NCI-H146 (cell line): ENCODE results near the gene MGRN1.

Experiments used
- DNase-seq: peaks from one replicate; lab custom pipeline; 2025; lab: John Stamatoyannopoulos, UW

MGRN1 gene

DNA sequence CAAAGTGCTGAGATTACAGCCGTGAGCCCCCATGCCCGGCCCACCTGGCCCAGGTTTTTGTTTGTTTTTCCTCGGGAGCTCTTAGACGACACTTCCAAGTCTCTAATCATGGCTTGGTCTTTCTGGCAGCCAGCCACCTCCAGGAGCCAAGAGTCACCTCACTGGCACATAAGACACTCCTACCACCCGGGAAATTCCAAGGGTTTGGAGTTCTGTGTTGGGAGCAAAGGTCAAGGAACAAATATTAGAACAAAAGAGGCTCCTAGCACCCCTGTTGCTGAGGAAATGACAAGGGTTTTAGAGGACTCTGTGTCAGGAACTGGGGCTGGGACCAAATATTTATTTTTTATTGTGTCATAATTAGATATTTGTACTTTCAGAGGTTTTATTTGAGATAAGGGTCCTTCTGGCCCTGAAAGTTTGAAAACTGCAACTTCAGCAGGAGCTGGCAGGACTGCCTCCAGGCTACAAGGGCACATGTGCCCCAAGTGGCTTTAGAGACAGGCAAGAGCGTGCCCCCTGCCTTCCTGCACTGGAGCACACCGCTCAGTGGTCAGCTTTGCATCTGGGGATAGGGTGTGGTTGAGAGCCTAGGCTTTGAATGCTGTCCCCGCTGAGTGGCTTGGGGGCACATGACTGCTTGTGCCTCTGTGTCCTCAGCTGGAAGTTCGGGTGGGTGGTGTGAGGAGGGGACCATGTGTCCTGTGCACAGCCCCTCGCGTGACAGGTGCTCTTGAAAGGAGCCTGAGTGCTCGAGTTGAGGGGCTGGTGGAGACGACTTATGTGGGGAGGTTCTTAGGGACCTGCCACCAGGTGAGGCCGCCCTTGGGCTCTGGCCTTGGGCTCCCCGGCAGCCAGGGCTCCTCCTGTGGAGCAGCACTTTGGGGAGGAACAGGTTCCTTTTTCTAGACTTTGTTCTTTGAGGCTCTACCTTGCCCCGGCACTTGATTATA lies 29.7 kb downstream of the MGRN1 start:
- DNase-seq = no peak

DNA sequence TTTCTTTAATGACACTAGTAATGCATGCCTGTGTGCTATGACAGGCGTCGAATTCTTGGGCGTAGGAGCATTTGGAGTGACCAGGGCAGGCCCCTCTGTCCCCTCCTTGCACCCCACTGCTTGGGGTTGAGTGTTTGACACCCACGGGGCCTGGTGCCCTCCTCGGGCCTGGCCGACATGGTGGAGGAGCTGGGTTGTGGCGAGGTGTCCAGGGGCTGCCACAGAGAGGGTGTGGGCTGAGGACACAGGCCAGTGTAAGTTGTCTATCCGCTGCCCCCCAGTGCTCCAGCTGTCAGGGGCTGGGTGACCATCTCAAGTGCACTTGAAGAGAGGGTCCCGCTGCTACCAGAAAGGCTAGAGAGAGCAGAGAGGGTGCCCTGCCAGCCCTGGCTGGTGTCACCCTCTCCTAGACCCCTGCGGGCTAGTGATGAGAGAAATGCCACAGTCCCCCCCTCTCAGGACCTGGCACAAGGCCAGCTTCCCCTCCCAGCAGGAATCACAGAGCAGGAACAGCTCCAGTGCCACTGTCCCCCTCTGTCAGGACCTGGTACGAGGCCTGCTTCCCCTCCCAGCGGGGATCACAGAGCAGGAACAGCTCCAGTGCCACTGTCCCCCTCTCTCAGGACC lies 30.5 kb downstream of the MGRN1 start:
- no peak for DNase-seq

DNA sequence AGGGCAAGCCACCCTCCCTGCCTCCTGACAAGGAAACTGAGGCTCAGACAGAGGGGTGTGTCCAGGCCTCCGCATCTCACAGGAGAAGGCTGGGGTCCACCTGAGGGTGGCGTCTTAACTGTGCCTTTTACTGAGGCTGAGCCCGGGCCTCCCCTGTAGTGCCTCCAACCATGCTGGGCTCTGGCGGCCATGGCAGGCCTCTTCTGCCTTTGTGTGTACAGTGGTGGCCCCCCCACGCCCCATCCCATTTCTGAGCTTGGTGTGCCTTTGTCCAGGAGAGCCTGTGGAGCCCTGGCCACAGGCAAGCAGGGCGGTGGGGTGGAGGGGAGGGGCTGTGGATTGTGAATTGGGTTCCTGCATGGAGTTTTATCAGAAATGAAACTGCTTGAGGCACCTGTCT lies 31.2 kb downstream of the MGRN1 start:
- DNase-seq = no peak

DNA sequence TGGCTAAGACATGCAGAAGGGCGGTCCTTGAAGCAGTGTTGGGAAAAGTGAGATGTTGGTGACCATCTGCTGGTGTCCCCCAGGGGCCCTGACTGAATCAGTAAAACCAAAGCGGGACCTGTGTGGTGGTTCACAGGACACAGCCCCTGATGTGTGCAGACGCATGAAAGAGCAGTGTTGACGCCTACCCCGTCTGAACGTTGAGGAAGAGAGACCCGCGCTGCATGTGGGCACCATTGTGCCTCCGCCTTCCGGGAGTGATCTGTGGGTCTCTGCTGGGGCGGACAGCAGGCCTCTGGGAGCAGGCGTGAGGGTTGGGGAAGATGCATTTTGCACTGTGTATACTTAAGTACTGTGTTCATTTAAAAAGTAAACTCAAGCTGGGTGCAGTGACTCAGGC lies 31.6 kb downstream of the MGRN1 start:
- DNase-seq = no peak

DNA sequence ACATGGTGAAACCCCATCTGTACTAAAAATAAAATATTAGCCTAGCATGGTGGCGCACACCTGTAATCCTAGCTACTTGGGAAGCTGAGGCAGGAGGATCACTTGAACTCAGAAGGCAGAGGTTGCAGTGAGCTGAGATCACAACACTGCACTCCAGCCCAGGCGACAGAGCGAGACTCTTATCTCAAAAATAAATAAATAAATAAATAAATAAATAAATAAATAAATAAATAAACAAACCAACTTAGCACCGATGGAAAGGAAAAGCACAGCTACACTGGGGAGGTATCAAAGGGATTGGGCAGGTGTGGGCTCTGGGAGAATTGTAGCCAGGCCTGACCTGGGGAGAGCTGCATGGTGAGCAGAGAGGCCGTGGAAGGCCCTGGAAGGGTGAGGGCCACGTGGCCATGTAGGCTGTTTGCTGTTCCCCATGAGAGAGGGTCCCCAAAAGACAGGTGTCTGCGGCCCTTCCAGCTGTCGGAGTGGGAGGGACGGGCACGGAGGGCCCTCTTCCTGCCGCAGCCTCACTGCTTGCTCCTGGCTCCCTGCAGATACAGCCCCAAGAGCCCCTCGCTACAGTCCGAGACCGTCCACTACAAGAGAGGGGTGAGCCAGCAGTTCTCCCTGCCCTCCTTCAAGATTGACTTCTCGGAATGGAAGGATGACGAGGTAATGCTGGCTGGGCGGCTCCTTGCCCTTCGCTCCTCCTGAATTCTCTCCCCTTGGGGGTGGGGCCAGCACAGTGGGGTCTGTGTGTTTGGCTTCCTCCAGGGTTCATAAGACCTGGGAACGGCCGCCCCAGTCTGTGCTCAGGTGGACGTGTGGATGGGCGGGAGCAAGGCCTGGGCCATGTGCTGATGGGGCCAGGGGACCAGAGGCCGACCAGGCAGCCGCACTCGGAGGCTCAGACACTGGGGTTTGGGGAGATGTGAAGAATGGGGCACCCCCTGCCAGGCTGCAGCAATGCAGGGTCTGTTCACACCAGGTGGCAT lies 32.4 kb downstream of the MGRN1 start:
- DNase-seq = no peak

DNA sequence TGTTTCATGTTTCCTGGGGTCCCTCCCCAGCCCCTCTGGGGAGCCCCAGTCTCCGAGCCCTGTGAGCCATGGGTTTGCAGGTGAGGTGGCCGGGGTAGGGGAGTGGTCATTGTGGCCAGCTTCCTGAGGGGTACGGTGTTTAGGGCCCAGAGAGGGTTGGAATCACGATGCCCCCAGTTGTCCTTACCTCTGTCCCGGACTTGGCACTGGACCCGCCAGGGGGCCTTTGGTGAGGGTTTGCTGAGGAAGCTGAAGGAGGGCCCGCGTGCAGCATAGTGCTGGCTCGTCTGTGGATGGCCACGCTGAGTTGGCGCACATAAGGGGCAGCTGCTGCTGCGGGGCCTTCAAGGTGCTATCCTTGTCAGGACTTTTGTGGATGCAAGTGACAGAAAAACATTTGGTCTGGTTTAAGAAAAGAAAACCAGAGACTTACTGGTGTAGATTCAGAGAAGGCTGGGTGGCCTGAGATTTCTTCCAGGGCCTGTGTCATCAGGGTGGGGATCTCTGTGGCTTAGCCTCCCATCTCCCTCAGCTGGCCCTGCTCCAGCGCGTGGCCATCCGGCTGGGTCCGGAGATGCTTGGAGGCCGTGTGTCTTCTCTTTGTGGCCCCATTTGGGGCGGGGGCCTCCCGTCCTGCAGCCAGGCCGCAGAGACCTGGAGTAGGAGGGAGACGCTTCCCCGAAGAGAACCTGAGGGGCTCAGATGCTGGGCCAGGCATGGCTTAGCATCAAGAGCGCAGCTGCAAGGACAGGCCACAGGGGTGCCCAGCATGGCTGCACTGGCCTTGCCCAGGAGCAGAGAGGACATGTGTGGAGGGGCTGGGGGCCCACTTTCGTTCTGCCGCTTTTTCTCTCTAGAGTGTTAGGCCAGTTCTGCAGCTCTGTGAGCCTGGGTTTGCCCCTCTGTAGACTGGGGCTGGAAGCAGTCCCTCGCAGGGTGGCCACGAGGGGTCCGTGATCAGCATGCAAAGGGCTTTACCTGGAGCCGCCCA lies 35.0 kb downstream of the MGRN1 start:
- no peak for DNase-seq

DNA sequence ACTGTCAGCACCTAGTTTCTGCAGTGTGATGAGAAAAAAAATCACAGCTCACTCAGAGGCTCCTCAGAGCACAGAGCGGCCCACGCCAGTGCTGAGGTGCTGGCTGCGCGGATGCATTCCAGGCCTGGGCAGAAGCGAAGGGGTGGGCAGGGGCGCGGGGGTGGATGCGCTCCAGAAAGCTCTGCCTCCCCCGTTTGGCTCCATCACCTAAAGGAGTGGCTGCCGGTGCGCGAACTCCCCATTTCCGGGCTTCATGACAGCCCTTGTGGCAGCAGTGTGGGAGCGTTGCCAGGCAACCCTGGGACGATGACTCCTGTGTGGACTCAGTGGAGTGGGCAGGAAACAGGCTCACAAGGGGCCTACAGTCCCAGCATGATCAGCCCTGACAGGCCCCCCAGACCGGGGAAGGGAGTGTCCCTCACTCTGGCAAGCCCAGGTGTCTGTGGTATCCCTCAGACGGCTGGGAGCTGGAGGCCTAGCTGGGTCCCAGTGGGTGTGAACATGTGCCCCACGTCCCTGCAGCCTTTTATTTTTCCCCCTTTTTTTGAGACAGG lies 35.9 kb downstream of the MGRN1 start:
- no peak for DNase-seq

DNA sequence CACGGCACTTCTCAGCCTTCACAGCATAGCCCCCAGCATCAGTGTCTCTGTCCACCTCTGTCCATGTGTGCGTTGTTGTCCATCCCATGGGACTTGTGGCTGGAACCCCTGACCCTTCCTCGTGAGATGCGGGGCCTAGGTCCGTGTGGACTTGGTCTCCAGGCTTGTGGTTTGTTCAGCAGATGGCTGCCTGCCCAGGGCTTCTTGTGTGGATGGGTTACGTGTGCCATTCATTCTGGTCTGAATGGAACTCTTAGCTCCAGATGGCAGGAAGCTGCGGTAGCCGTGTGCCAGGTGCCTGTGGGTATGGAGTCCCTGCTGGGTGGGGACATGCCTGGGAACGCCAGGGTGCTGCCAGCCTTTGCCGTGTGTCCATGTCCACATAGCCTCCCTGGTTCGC lies 37.0 kb downstream of the MGRN1 start:
- DNase-seq = no peak

DNA sequence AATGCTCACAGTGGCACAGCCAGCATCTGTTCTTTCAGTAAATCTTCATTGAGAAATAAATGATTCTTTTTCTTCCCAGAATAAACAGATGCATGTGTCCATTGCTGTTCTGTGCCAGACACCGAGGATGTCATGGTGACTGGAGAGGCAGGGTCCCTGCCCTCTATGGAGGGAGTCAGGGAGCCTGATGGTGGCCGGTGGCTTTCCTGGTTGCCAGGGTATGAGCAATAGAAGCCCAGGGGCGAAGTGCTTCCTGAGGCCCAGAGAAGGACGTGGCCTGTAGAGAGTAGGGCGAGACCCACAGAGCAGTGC lies 38.8 kb downstream of the MGRN1 start:
- DNase-seq = peak; percentile 89

DNA sequence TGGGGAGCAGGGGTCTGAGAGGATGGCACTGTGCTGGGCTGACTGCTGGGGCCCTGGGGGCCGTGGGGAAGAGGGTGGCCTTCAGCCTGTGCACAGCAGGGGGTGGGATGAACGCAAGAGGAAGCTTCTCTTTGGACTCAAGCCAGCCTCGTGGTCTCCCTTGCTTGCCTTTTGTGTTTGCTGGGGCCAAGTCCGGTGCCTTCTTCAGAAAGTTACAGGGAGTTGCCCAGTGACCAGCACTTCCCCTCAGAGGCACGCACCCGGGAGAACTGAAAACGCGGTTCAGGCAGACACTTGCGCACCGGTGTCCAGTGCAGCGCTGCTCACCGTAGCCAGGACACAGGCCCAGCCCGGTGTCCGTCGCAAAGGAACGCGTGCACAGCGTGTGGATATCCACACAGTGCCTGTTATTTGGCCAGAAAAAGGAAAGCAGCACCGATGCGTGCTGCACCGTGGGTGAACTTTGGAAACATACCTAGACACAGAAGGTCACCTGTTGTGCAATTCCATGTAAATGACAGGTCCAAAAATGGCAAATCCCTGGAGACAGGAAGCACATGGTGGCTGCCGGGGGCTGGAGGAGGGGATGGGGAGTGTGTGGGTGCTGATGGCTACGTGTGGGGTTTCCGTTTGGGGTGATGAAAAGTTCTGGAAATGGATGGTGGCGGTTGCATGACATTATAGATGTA lies 39.3 kb downstream of the MGRN1 start:
- DNase-seq = peak; percentile 82

DNA sequence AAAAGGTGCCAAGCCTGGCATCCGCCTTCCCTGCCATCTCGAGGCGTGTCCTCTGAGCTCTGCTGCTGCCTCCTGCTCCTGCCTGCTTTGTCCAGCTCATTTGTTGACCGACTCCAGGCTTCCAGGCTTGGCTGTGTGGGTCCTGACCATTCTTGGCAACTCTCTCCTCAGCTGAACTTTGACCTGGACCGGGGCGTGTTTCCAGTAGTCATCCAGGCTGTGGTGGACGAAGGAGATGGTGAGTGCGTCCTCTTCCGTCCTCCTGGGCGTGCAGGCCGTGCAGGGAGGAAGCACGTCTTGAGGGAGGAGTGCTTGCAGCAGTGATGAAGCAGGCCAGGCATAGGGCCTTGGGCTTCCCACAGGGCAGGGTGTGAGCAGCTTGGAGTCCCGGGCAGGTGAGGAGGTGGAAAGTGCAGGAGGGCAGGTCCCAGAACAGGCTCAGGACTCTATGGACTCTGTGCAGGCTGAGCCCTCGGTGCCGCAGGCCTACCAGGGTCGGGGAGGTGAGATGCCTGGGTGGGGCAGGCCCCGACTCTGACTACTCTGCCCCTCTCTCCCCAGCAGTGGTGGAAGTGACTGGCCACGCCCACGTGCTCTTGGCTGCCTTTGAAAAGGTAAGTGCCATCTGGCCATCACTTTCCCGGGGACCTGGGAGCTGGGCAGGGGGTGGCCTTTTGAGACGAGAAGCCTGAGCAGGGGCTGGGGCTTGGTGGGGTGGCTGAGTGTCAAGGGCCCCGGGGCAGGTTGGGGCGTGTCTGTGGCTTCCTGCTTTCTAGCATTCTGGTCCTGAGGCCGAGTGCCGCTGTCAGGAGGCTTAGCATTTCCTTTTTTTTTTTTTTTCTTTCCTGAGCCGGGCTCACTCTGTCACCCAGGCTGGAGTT lies 40.2 kb downstream of the MGRN1 start:
- DNase-seq = no peak

DNA sequence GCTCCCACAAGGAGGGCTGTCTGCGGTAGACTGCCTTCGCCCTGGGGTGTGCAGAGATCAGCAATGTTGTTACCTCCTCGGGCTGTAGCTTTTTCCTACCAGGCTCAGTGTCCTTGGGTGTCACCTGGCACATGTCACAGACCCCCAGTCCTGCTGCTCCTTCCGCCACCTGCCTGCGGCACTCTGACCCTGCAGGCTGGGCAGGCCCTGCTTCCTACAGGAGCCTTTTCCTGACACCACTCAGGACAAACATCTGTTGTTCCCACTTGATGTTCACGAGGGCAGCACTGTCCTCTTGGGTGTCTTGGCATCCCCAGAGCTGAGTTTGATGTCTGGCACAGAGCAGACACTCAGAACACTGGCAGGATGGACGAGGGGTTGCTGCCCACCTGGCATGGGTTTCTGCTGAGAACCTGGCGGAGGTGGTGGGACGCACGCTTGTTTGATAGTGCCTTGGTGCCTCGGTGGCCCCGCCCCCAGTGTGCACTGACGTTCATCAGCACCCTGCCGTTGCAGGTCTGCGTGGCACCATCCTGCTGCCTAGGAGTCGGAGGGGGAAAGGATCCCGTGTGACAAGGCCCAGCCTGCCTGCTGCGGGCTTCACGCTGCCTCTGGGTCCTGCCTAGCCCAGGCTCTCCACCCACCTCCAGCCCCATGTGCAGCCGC lies 42.0 kb downstream of the MGRN1 start:
- no peak for DNase-seq

DNA sequence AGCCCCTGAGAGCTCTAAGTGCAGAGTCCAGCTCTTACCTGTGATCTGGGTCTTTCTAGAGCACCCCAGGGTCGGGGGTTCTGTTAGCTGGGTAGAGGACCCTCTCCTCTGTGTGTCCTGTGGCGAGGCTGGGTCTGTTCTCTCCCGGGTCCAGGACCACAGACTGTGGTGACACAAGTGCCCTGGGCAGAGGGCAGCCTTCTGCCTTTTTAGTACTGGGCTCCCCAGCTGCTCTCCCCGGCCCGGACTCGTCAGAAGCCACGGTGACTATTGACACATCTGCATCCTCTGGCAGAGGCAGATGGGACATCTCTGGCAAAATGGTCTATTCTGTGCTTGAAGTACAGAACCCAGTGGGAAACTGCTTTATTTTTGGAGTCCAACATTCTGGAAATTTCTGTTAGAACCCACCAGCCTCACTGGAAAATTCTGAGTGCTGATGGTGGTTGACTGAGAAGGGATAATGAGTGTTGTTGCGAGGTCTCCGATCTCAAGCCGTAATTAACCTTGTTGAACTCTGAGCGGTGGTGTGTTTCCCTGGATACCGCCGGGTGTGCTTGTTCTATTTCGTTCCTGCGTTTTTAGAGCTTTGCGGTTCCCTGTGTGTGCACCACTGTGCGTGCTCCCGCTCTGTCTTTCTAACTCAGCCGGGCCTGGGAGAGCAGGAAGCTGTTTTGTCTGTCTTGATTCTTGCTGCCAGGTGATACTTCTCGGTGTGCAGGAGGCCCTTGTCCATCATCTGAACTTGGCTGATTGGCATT lies 42.8 kb downstream of the MGRN1 start:
- DNase-seq = no peak

DNA sequence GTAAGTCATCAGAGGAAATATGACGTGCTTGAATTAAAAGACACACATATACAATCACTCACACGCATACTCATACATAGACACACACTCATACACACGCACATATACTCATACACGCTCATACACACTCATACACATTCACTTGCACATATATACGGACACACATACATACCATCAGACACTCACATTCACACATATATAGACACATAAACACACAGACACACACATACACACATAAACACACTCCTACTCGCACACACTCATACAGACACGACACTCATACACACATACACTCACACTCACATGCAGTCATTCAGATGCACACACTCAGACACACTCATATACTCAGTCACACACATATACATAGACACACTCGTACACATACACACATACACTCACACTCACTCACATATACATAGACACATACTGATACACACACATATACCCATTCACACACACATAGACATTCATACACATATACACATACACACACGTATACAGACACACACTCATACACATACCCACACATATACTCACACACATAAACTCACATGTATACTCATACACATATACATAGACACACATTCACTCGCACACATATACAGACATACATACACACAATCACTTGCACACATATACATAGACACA lies 43.8 kb downstream of the MGRN1 start:
- DNase-seq = no peak

DNA sequence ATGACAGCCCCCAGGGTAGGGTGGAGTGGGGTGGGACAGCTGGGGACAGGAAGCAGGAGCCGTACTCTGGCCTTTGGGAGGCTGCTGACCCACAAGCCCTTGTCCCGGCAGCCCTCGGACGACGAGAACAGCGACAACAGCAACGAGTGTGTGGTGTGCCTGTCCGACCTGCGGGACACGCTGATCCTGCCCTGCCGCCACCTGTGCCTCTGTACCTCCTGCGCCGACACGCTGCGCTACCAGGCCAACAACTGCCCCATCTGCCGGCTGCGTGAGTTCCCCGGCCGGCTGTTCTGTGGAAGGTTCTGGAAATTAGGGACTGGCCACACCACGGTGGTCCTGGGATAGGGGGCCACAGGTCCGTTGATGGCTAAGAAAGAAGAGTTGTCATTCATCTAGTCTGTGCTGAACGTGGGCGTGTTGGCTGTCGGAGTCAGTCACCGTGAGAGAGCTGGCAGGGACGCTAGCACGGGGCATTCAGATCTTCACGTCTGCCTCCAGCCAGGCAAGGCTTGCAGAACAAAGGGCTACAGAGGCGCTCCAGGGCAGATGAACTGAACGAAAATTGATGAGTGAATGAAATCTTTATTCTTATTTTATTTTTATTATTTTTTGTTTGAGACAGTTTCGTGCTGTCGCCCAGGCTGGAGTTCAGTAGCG lies 48.9 kb downstream of the MGRN1 start:
- no peak for DNase-seq

DNA sequence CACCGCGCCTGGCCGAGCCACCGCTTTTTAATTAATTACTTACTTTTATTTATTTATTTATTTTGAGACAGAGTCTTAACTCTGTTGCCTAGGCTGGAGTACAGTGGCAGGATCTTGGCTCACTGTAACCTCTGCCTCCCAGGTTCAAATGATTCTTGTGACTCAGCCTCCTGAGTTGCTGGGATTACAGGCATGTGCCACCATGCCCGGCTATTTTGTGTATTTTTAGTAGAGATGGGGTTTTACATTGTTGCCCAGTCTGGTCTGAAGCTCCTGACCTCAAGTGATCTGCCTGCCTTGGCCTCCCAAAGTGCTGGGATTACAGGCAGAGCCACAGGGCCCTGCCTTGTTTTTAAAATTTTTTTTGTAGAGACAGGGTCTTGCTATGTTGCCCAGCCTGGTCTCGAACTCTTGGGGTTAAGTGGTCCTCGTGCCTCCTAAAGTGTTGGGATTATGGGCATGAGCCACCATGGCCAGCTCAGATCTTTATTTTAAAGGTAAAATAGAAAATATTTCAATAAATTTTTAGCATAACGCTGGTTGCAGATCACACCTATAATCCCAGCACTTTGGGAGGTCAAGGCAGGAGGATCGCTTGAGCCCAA lies 50.4 kb downstream of the MGRN1 start:
- DNase-seq = no peak
